ENCODE results near the gene ARHGAP35.
"Not testable (repeated sequence)": the region's sequence is repeated elsewhere in the genome, so short reads cannot be mapped to it uniquely, and the experiment has no call there.

Gene ARHGAP35

DNA sequence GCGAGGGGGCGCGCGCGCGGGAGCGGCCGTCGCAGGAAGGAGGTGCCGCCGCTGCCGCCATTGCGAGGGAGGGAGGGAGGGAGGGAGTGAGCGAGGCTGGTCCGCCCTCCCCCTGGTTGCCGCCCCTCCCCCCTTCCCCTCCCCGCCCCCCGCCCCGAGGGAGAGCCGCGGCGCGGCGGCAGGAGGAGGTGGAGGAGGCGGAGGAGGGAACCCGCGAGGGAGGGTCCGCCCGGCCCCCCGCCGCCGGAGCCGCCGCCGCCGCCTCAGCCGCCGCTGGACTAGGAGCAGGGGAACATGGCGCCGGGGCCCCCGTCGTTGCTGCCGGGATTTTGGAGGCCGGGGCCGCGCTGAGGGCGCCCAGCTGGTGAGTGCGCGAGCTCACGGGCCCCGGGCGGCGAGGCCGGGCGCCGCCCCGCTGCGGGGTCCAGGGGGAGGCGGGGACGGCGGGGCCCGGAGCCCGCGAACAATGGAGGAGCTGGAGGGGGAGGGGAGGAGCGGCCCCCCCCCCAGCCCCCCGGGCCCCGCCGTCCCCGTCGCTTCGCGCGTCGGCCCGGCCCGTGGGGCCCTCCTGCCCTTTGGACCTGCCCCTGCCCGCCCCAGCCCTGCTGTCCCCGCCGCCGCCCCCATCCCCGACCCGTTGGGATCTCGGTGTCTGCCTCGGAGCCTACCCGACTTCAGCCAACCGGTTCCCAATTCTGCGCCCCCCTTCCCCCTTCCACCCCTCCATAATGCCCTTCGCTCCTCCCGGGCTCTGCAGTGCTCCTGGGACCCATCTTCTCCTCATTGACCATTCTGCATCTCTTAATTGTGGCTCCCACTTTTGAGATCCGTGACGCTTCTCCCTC, at the start of gene ARHGAP35:
Gene ARHGAP35, plus strand, starts transcription at position 152 of the 845 bp plus-strand sequence. CDS start 57,679 bp downstream, outside the sequence.
- no peak for DNase-seq (ENCODE audit: low spot score)

DNA sequence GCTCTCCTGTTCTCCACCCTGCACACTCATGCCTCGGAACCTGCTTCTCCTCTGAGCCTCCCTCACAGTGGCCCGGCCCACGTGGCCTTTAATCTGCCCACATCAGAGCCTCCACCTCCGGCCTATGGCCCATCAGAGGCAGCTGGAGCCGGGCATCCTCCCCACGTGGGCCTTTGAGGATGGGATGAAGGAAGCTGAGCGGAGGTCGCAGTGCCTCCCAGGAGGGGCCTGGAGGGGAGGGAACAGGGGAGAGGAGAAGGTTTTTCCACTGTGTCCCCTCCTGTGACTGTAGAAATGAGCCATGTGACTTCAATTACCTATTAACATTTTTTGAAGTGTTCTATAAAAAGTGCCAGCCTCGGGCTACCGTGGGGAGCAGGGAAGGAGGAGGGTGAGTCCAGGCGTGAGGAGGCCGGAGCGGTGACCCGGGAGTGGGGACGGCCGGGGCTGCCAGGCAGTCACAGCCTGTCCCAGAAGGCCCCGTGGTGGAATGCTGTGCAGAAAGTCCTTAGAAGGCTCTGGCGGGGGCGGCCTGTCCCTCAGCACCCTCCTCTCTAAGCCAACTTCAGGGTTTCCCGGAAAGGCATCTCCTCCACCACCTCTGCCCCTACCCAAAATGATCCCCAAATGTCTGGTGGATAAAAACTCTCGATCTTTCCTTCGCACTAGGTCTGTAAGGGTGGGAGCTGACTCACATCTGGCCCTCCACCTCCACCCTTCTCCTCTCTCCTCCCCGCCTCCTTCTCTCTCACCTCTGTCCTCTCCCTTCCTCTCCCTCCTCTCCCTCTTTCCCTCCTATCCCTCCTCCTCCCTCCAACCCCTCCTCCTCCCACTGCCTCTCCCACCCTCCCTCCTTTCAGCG, 47.6 kb upstream of the ARHGAP35 start:
- DNase-seq (ENCODE audit: low spot score): no peak

DNA sequence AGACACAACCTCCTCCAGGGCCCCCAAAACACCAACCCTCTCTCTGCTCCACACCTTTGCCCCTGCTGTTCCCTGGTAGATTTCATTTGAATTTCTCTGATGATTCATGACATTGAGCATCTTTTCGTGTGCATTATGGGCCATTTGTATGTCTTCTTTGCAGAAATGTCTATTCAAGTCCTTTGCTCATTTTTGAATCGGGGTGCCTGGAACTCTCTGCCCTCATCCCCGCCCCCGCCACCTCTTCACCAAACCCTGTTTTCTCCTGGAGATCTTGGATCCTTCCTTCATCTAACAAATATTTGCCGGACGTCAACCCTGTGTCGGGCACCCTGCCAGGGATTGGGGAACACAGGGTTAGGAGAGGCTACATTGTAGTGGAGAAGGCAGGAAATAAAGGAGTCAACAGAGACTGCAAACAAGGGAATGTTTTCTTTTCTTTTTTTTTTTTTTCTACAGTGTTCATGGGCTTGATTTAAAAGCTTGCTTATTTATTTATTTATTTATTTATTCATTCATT, 46.9 kb upstream of the ARHGAP35 start:
- DNase-seq (ENCODE audit: low spot score): peak; percentile 44

DNA sequence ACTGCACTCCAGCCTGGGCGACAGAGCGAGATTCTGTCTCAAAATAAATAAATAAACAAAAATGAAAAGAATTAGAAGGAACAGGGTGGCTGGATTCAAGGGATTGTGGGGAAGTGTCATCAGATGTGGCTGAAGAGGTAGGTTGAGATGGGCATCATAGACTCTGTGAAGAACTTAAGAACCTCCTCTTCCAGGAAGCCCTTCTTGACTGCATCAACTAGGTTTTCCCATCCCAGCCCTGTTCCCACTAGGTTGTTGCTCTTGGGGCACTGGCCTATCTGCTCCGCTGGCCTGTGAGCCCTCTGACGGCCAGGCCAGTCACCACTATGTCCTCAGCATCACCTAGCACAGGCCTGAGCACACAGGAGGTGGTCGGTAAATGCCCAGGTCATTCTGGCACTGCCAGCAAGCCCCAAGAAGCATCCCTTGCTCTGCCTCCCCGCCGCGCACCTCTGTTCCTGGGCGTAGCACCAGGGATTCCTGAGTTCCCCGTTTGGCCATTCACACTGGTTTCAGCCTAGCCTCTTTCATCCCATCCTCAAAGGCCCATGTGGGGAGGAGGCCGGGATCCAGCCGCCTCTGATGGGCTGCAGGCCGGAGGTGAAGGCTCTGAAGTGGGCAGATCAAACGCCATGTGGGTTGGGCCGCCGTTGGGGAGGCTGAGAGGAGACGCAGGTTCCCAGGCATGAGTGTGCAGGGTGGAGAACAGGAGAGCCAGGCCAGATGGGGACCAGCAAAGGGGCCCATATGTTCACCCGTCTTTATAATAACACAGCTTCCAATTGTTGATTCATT, 44.8 kb upstream of the ARHGAP35 start:
- no peak for DNase-seq (ENCODE audit: low spot score)

DNA sequence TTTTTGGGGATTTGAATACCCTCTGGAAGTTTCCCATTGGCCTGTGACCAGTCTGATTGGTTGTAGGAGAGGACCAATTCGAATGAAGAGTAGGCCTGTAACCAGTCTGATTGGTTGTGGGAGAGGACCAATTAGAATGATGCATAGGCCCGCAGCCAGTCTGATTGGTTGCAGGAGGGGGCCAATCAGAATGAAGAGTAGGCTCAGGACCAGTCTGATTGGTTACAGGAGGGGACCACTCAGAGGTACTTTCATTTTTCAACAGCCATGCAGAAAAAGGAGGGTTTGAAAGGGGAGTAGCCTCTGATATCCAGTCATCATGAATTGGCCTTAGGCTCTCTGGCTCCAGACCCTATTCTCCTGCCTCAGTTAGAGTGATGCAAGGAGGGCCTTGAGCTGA, 42.0 kb upstream of the ARHGAP35 start:
- DNase-seq (ENCODE audit: low spot score): peak; percentile 13

DNA sequence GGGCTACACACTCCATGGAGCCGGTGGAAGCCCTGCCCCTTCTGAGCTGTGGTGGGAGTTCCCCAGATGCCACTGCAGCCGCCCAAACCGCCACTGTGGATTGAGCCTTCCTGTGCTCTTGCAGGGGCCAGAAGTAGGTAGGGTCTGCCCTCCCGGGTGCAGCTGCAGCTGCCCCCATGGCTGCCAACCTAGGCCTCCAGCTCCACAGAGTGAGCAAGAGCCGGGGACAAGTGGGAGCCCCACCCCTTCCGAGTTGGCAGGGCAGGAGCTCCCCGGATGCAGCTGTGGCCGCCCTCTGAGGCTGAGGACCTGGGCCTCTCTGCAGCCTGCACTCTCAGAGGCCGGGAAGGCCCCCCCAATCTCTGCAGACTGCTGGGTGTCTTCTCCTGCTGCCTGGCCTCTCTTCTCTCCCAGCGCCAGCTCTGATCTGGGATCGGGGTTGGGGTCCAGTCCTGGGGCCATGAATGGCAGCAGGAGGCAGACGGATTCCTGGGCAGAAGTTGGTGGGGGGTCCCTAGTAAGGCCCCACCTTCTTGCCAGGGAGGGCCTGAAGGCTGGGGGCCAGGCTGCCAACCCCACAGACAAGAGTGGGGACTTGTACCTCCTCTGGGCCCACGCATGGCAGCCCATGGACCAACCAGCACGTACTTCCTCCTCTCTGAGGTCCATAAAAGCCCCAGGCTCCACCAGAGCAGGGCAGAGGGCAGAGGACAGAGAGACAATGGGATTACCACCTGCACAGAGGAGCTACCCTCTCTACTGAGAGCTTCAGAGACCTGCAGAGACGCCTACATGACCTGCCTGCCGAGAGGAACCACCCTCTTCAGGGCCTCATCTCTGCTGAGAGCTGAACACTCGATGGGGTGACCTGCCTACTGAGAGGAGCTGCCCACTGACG, 39.0 kb upstream of the ARHGAP35 start:
- DNase-seq (ENCODE audit: low spot score): no peak

DNA sequence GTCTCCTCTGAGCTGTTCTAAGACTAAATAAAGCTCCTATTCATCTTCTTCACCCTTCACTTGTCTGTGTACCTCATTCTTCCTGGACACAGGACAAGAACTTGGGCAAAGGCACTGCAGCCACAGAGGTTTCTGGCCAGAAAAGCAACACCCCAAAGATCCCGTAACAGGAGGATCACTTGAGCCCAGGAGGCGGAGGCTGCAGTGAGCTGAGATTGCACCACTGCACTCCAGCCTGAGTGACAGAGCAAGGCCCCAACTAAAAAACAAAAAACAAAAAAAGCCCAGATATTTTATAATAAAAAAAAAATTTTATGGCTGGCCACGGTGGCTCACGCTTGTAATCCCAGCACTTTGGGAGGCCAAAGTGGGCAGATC, 38.4 kb upstream of the ARHGAP35 start:
- DNase-seq (ENCODE audit: low spot score): not testable (repeated sequence)

DNA sequence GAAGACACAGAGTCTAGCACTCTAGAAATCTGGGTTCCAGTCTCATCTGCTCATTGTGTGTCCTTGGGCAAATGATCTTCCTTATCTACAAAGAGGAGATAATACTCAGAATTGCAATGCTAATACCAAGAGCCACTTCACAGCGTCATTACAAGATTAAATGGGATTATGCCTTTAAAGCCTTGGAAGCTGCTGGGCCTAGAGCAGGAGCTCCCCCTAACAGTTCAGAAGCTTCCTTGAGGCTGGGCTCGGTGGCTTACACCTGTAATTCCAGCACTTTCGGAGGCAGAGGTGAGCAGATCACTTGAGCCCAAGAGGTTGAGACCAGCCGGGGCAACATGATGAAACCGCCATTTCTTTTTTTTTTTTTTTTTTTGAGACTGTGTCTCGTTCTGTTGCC, 37.7 kb upstream of the ARHGAP35 start:
- no peak for DNase-seq (ENCODE audit: low spot score)

DNA sequence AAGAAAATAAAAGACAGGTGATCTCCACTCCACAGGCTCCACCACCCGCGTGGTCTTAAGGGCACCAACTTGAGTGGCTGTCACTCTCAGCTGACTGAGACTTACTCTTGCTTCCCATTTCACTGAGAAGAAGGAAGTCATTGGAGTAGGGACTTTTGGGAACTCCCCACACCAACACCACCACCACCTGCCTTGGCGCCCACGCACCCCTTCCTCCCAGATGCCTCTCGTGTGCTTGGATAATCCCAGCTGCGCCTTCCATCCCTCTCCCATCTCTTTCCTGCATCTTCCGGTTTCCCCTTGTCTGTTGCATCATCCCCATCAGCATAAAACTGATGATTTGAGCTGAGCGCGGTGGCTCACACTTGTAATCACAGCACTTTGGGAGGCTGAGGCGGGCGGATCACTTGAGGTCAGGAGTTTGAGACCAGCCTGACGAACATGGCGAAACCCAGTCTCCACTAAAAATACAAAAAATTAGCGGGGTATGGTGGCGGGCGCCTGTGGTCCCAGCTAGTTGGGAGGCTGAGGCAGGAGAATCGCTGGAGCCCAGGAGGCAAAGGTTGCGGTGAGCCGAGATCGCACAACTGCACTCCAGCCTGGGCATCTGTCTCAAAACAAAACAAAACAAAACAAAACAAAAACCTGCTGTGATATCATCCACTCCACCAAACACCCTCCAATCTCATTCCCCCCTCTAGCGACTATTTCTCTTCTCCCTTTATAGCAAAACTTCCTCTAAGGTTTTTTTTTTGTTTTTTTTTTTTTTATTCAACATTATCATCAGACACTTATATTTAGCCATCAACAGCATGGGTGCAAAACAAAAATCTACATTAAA, 35.7 kb upstream of the ARHGAP35 start:
- no peak for DNase-seq (ENCODE audit: low spot score)

DNA sequence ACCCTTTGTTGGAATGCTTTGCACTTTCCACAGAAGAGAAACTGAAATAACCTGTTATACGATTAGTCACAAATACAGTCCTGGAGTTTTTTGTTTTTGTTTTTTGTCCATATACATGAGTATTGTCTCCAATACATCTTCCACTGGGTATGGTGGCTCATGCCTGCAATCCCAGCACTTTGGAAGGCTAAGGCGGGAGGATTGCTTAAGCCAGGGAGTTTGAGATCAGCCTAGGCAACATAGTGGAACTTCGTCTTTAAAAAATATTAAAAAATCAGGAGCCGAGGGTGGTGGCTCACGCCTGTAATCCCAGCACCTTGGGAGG, 35.1 kb upstream of the ARHGAP35 start:
- no peak for DNase-seq (ENCODE audit: low spot score)

DNA sequence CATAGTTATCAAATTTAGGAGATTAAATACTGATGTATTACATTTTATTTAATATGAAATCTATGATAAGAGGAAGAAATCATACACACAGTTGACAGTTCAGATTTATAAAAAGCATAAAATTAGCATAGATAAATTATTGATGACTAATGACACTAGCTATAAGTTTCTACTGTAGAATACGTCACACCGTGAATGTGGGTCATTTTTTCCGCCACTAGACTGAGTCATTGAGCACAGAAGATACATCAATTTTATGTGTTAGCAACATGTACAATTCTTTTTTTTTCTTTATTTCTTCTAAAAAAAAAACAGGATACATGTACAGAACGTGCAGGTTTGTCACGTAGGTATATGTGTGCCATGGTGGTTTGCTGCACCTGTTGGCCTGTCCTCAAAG, 32.3 kb upstream of the ARHGAP35 start:
- DNase-seq (ENCODE audit: low spot score): no peak

DNA sequence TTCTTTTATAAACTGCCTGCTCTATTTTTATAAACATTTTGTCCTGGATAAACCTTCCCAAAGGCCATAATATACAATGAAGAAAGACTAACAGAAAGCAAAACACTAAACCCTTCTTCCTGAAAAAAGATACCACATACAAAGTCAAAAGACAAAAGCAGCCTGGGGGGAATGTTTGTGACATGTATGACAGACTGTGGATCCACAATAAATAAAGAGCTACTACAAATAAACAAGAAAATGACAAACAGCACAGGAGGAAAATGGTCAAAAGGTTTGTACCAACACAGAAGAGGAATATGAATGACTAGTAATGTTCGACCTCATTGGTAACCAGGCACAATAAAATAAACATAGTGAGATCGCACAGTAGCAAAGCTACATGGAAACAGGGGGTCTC, 29.9 kb upstream of the ARHGAP35 start:
- DNase-seq (ENCODE audit: low spot score): no peak

DNA sequence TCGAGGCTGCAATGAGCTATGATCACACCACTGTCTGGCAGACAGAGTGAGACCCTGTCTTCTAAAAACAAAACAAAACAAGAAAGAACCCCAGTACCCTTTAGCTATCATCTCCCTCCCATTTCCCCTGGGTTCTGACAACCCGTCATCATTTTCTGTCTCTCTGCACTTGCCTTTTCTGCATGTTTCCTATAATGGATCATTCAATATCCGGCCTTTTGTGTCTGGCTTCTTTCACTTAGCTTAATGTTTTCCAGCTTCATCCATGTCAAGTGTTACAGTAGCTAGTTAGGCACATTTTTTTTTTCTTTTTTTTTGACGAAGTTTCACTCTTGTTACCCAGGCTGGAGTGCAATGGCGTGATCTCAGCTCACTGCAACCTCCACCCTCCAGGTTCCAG, 26.7 kb upstream of the ARHGAP35 start:
- no peak for DNase-seq (ENCODE audit: low spot score)

DNA sequence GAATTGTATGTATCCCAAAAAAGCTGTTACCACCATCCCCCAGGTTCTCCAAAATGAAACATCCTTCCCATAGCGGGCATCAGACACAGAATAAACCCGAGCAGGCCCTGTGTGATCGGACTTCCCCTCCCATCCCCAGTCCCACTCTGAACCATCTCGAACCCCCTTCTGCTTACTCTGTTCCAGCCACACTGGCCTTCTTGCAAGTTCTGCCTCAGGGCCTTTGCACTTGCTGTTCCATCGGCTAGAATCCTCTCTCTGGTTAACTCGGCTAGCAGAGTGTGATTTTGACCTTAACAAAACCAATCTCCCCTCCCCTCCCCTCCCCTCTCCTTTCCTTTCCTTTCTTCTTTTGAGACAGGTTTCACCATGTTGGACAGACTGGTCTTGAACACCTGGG, 25.8 kb upstream of the ARHGAP35 start:
- no peak for DNase-seq (ENCODE audit: low spot score)

DNA sequence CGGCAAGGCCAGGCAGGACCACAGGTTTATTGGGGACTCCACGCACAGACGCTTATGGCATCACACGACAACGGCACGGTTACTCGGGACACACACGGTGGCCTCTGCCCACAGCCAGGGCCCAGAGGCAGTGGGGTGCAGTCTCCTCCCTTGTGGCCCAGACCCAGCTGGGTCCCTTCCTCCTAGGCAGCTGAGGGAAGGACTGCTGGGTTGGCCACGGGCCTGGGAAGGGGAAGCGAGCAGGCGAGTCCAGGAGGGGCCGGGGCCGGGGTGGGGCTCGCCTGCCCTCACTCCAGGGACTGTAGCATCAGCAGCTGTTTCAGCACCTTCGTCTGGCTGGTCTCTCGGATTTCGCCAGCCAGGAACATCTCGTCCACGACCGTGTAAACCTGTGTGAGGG, 22.6 kb upstream of the ARHGAP35 start:
- DNase-seq (ENCODE audit: low spot score): no peak

DNA sequence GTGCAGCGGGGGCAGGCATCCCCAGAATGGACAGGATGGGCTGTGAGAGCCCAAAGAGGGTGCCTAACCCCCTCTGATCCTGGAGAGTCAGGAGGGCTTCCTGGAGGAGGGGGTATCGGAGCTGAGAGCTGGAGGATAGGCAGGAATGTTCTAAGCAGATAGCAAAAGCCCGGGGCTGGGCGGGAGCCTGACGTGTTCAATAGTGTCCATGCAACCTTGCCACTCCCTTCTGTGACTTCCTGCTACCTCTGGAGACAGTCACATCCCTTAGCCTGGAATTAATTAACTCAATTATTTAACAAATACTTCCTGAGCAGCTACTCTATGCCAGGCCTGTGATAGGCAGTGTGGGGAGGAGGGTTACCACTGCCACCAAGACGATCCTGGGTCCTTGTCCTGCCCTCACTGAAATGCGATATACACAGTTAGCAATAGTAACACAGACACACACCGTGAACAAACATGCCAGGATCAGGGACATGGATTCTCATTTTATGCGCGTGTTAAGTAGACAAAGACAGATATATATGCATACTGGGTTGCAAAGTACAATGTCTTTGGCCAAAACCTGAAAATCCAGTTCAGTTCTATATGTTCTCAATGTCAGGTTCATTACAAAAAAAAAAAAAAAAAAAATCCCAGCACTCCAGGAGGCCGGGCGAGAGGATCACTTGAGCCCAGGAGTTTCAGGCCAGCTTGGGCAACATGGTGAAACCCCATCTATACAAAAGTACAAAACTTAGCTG, 20.9 kb upstream of the ARHGAP35 start:
- peak; percentile 35 for DNase-seq (ENCODE audit: low spot score)

DNA sequence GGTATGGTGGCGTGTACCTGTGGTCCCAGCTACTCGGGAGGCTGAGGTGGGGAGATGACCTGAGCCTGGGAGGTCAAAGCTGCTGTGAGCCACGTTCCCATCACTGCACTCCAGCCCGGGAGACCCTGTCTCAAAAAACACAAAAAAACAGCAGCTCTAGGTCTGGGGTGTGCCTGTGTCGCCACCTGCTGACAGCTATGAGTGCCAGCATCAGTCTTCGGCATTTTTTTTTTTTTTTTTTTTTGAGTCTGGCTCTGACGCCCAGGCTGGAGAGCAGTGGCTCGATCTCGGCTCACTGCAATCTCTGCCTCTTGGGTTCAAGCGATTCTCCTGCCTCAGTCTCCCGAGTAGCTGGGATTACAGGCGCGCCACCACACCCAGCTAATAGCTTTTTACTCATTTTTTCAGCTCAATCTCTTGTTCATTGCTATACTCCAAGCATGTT, 20.3 kb upstream of the ARHGAP35 start:
- DNase-seq (ENCODE audit: low spot score): peak; percentile 72

DNA sequence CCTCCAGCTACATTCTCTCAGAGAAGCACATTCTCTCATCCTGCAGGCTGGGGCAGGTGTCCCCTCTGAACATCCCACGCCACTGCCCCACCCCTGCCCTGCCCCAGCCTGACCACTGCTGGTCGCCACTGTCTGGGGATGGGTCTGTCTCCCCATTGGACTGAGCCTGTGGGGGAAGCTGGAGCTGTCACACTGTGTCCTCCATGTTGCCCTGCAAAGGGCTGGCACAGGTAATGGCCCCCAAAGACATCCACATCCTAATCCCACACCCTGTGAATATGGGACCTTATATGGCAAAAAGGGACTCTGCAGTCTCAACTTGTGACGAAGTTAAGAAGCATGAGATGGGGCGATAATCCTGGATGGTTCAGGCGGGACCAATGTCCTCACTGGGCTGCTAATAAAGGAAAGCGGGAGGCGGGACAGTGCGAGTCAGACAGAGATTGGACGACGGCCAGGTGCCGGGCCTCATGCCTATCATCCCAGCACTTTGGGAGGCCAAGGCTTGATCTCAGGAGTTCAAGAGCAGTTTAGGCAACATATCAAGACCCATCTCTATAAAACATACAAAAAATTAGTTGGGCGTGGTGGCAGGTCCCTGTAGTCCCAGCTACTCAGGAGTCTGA, 19.2 kb upstream of the ARHGAP35 start:
- DNase-seq (ENCODE audit: low spot score): peak; percentile 67

DNA sequence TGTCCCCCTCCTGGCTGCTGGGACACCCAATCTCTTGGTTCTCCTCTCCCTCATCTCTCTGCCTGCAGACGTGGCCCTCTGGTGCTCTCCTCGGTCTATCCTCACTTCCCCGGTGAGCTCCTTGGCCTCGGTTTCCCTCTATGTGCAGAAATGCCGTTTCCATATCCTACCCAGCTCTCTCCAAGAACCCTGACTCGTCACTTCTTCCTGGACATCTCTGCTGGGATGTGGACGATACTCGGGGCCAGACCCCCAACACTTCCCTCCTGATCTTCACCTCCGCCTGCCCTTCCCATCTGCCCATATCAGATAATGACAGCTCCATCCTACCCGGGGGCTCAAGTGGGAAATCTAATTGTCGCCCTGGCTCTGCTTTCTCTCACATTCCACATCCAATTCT, 18.0 kb upstream of the ARHGAP35 start:
- no peak for DNase-seq (ENCODE audit: low spot score)
